ENCODE data around the gene PLD1.

The PLD1 gene

GRCh38 chr3:171586274-171586673, 224.0 kb downstream of the PLD1 start:
- DNase-seq (ENCODE audit: low read depth): no peak
- no peak for TF ChIP-seq CTCF (IDR thresholded peaks at IDR 0.05; ENCODE audit: insufficient read depth, low read depth, low read length, missing control alignments)
- H3K4me3 ChIP-seq (ENCODE audit: low read length): no peak overlapping the region

GRCh38 chr3:171585039-171585438, 225.2 kb downstream of the PLD1 start:
- TF ChIP-seq CTCF (IDR thresholded peaks at IDR 0.05; ENCODE audit: insufficient read depth, low read depth, low read length, missing control alignments): no peak
- no peak overlapping the region for H3K4me3 ChIP-seq (ENCODE audit: low read length)
- DNase-seq (ENCODE audit: low read depth): peak; percentile 69

GRCh38 chr3:171584100-171584499, 226.2 kb downstream of the PLD1 start:
- no peak for TF ChIP-seq CTCF (IDR thresholded peaks at IDR 0.05; ENCODE audit: insufficient read depth, low read depth, low read length, missing control alignments)
- H3K4me3 ChIP-seq (ENCODE audit: low read length): no peak overlapping the region
- DNase-seq (ENCODE audit: low read depth): no peak

GRCh38 chr3:171574556-171575240, 235.6 kb downstream of the PLD1 start:
- TF ChIP-seq CTCF (IDR thresholded peaks at IDR 0.05; ENCODE audit: insufficient read depth, low read depth, low read length, missing control alignments): no peak
- no peak for DNase-seq (ENCODE audit: low read depth)

GRCh38 chr3:171569571-171570132, 240.6 kb downstream of the PLD1 start:
- DNase-seq (ENCODE audit: low read depth): no peak
- peak; percentile 8 for TF ChIP-seq CTCF (IDR thresholded peaks at IDR 0.05; ENCODE audit: insufficient read depth, low read depth, low read length, missing control alignments)
- H3K4me3 ChIP-seq (ENCODE audit: low read length): no peak overlapping the region

More at GRCh38 chr3:171574556-171575240, 235.6 kb downstream of the PLD1 start:
- H3K4me3 ChIP-seq (ENCODE audit: low read length): no peak overlapping the region

GRCh38 chr3:171568766-171569165, 241.5 kb downstream of the PLD1 start:
- no peak for DNase-seq (ENCODE audit: low read depth)
- no peak overlapping the region for H3K4me3 ChIP-seq (ENCODE audit: low read length)

More at GRCh38 chr3:171568766-171569165, 241.5 kb downstream of the PLD1 start:
- no peak for TF ChIP-seq CTCF (IDR thresholded peaks at IDR 0.05; ENCODE audit: insufficient read depth, low read depth, low read length, missing control alignments)

Measured in epithelial cell of esophagus (primary cell).